Neural cell (in vitro differentiated cells): ENCODE measurements around the gene GPS1.

ENCODE experiments used
- CTCF ChIP-seq: fragments of 450-650 bp; IDR thresholded peaks from 2 replicates; pipeline ENCODE4 v1.5.1; 2014; ENCODE audit warnings: antibody characterized with exemption, mild to moderate bottlenecking, moderate library complexity; ENCODE audit not compliant: poor library complexity, severe bottlenecking
- EP300 ChIP-seq: fragments of 450-650 bp; conservative IDR thresholded peaks from 2 replicates; pipeline ENCODE4 v1.6.1; 2014; ENCODE audit warnings: antibody characterized with exemption, mild to moderate bottlenecking, moderate library complexity; ENCODE audit not compliant: poor library complexity, severe bottlenecking
- EZH2 ChIP-seq: fragments of 200-600, 300-800 bp; shearing (Covaris generic), sonication (generic); IDR thresholded peaks from 2 replicates; pipeline ENCODE4 v1.6.1; 2014; ENCODE audit warnings: antibody characterized with exemption, low read length, borderline replicate concordance, mild to moderate bottlenecking; ENCODE audit not compliant: insufficient read depth, poor library complexity, severe bottlenecking
- MXI1 ChIP-seq: fragments of 450-650 bp; conservative IDR thresholded peaks from 2 replicates; pipeline ENCODE4 v1.6.1; 2014; ENCODE audit warnings: antibody characterized with exemption, mild to moderate bottlenecking; ENCODE audit not compliant: poor library complexity, severe bottlenecking
- POLR2AphosphoS5 ChIP-seq: IDR thresholded peaks from 2 replicates; pipeline ENCODE4 v1.6.1; 2012
- REST ChIP-seq: IDR thresholded peaks from 2 replicates; pipeline ENCODE4 v1.6.1; 2012; ENCODE audit warnings: borderline replicate concordance
- SMC3 ChIP-seq: fragments of 450-650 bp; conservative IDR thresholded peaks from 2 replicates; pipeline ENCODE4 v1.6.1; 2014; ENCODE audit warnings: antibody characterized with exemption, mild to moderate bottlenecking, moderate library complexity; ENCODE audit not compliant: poor library complexity
- TAF1 ChIP-seq: IDR thresholded peaks from 2 replicates; pipeline ENCODE4 v1.6.1; 2012; ENCODE audit warnings: low read depth

GRCh38 chr17:82060001-82060380 is 8.3 kb downstream of the GPS1 start:
- TF ChIP-seq CTCF (no peak), SMC3 (no peak), REST (no peak), EP300 (no peak), POLR2AphosphoS5 (no peak), MXI1 (no peak), TAF1 (no peak), EZH2 (no peak)
